HUDEP-2 (cell line): ENCODE data around the gene STRADA.

Experiments
- DNase-seq, 76 experiments: peaks; one replicate each; lab custom pipeline; 2025; ENCODE audit not compliant: unreplicated experiment in 76 of 76; lab: John Stamatoyannopoulos, UW

STRADA gene

GRCh38 chr17:63701868-63702720 lies 39.5 kb downstream of the STRADA start:
- DNase-seq: peak in 63 of 76 experiments; percentile 5 to 81 (median 56)

GRCh38 chr17:63701456-63701820 lies 40.2 kb downstream of the STRADA start:
- peak in 3 of 76 experiments; percentile 21 to 51 (median 32) for DNase-seq

GRCh38 chr17:63700528-63701455 lies 40.8 kb downstream of the STRADA start:
- DNase-seq: peak in 34 of 76 experiments; percentile 8 to 69 (median 31)

DNA sequence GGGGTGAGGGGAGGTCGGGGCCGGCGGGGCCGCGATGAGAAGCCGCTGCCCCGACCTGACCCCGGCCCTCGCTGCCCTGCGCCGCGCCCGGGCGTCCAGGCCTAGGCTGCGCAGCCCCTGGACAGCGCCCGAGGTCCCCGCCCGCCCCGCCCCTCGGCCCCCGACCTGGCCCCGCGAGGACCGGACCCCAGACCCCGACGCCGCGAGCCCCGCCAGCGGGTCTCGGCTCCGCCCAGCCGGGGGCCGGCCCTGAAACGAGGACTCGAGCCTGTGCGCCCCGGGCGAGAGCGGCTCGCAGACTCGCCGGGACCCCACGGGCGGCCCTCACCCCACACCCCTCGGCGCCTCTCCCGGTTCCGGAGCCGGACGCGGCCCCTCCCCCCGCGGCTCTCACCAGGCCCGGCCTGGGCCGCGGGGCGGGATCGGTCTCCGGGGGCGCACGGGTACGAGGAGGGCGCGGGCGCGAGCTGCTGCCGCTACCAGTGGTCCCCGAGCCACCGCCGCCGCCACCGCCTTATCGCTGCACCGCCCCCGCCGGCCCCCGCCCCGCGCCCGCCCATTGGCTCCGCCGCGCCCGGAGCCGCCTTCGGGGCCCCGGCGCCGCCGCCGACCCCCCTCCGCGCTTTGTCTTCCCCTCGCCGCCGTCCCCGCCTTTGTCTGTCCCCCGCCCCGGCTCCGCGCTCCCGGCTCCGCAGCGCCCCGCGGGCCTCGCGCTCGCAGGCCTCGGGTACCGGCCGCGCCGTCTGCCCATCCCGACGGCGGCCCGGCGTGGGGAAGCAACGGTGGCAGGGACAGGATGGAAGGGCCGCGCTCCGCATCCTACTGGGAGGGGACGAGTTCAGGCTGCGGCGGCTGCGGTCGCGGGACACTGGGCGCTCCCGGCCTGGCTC lies 41.7 kb downstream of the STRADA start, which contains the start of gene LIMD2:
Gene LIMD2, minus strand, starts transcription at position 488 of the 890 bp plus-strand sequence. CDS start 827 bp downstream, outside the sequence.
- peak in 50 of 76 experiments; percentile 15 to 78 (median 50) for DNase-seq

- DNase-seq: peak in 12 of 76 experiments; percentile 3 to 21 (median 14)
Observed at GRCh38 chr17:63698886-63699637, 42.5 kb downstream of the STRADA start.

DNA sequence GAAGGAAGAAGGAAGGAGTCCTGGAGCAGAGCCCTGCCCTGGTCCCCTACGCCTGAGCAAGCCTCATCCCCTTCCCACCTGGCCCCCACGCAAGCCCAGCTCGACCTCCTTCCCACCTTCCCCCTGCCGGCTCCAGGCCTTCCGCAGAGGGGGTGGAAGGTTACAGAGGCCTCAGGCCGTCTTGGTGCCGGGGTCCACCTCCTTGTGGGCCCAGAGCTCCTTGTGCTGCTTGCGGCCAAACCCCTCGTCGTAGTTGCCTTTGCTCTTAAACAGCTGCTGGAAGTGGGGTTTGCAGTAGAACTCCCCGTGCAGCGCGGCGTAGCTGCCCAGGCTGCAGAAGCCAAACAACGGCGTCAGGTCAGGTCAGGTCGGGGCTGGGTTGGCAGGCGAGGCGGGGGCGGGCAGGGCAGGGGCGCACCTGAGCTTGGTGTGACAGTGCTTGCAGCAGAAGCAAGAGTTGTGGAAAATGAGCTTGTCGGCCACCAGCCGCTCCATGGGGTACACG lies 43.2 kb downstream of the STRADA start:
- no peak for DNase-seq

DNA sequence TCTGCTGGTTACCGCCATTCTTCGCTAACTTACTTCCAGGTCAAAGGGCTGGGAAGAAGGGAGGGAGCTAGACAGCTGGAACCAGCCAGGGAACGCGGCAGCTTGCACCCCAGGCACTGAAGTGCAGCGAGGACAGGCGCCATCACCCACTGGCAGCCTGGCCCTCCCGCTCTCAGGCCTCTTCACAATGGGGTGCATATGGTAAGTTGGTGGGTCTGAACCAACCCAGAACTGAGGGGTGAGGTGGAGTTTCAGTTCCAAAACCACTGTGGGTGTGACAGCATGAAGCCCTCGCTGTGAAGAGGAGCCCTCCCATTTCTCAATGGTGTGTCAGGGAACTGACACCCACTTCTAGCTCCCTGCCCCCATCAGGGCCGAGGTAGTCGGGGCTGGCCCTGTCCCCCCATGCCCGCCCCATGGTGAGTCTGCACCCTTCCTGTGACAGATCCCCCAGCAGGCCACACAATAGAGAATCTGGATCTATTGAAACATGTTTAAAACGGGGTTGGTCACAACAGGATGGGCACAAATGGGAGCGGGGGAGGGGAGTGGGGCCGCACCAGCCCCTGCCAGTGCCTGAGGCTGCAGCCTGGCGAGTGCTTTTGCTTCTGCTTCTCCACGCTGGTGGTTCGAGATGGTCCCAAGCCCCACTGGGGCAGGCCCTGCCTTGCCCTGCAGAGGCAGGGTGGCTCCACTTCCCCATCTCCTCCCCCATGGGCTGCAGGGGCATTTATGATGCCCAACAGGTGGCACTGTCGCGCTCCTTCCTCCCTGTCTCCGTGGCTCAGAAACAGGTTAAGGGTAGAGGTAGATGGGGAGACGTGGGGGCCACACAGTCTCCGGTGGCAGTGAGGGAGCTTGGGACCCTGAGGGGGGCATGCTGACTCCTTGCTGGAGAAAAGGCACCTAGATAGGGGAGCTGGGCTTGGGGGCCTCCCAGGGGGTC lies 44.0 kb downstream of the STRADA start:
- peak in 64 of 76 experiments; percentile 21 to 77 (median 54) for DNase-seq

DNA sequence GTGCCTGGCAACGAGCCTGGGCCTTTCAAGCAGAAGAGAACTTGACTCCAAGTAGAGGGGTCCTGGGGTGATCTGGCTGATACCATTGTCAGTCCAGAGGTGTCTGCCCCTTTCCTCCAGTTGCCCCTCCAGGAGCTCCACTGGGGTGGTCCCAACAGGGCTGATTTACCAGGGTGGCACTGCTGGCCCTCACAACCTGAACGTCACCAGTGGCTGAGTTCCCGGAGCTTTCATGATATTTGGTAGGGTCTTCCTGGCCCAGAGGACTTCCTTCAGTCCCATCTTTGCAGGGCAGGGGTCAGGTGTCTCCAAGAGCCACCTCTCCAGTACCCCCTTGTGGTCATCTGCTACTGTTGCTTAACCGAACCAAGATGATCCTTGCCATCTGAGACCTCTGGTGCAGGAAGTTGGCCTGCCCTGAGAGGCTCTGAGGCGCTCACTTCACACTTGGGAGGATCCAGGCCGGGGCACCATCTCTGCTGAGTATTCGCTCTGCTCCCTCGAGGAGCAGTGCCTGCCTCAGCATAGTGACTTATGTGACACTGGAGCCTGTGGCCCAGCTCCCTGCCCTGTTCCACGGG lies 45.1 kb downstream of the STRADA start:
- DNase-seq: peak in 26 of 76 experiments; percentile 5 to 63 (median 27)

GRCh38 chr17:63695889-63696288 lies 45.7 kb downstream of the STRADA start:
- no peak for DNase-seq

DNA sequence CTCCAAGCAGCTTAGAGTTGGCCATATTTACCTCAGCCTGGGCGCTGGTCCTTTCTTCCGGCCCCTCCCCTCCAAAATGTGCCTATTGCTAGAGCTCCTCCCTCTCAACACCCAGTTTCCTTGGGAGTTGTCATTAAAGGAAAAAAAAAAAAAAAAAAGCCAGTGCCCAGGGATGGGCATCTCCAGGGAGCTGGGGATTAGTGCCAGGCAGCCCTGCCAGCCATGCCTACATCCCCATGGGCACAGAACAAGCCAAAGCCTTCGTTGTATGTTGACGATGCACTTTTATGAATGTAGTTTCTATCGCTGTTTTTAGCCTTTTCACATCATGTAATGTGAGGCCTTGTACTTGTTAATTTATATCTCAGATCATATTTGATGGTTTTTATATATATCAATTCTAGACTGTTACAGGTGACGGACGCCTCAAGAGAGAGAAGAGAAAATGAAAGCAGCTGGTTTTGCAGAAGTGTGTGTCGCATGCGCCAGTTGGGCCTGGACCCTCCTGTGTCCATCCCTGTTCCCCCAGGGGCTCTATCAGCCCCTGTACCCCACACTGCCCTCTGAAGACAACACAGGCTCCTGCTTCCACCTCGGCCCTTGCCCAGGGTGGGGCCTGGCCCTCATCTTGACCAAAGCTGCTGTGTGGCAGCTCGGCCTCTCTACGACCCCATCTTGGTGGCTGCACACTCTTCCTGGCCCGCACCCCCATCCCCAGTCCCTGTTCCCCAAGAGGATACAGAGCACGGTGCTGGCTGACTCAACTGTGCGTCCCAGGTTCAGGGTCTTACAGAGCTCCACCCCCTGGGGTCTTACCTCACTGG lies 46.4 kb downstream of the STRADA start:
- no peak for DNase-seq

GRCh38 chr17:63694229-63694949 lies 47.2 kb downstream of the STRADA start:
- DNase-seq: no peak

GRCh38 chr17:63693411-63694113 lies 48.0 kb downstream of the STRADA start:
- DNase-seq: no peak

DNA sequence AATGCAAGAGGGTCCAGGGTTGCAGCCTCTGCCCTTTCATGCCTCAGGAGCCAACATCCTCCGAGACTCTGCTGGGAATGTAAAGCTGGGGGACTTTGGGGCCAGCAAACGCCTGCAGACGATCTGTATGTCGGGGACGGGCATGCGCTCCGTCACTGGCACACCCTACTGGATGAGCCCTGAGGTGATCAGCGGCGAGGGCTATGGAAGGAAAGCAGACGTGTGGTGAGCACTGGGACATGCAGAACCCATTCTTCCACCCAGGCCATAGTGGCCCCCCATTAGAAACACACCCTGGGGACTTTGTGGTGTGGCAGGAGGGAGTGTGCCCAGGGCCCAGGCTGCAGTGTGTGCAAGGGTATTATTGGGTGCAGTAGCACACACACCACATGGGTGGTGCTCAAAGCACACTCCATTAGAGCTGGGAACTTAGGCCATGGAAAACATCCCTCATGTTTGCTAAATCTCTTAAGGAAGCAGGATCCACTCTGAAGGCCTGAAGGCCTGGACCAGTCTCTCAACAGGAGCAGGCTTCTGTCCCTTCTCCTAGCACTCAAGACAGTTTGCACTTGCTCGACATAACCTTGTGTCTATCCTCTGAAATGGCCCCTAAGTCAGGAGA lies 49.3 kb downstream of the STRADA start:
- DNase-seq: no peak

- no peak for DNase-seq
Observed at GRCh38 chr17:63689479-63689878, 52.1 kb downstream of the STRADA start.

GRCh38 chr17:63688396-63689020 lies 53.1 kb downstream of the STRADA start:
- DNase-seq: no peak
